Activated CD4-positive, alpha-beta T cell treated with anti-CD3 and anti-CD28 coated beads, Interleukin-2, Interleukin-6, amounts not matched to agents 100 ng/mL and 50 ng/mL, durations not matched to agents 16 hours and 8 hours (primary cell): ENCODE measurements around the gene OR2H2.

ENCODE experiments used
- DNase-seq: peaks from one replicate; pipeline ENCODE4 v3.0.0-alpha.2; 2020

Gene OR2H2

DNA sequence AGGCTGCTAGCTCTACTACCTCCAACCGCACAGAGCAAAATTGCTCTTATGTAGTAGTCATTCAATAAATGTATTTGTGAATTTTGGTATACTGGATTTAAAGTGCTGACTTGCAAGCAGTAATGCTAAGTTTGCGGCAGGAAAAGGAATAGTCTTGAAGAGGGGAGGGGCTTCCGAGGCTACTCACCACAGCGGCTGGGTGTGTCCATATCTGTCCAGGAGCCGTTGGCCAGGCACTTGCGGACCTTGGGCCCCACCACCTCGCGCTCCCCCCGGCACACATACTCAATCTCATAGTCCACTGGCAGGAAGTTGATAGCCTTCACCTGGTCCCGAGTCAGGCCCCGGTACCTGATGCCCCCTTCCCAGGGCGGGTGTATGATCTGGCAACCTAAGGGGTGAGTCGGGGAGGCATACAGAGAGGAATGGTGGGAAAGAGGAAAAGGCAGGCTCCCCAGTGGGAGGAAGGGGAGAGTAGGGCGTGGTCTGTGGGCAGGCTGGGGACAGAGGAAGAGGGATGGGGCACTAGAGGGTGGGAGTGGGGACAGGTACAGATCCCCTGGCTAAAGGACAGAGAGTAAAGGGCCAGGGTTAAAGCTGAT, 46.4 kb downstream of the OR2H2 start:
- DNase-seq, result no peak

DNA sequence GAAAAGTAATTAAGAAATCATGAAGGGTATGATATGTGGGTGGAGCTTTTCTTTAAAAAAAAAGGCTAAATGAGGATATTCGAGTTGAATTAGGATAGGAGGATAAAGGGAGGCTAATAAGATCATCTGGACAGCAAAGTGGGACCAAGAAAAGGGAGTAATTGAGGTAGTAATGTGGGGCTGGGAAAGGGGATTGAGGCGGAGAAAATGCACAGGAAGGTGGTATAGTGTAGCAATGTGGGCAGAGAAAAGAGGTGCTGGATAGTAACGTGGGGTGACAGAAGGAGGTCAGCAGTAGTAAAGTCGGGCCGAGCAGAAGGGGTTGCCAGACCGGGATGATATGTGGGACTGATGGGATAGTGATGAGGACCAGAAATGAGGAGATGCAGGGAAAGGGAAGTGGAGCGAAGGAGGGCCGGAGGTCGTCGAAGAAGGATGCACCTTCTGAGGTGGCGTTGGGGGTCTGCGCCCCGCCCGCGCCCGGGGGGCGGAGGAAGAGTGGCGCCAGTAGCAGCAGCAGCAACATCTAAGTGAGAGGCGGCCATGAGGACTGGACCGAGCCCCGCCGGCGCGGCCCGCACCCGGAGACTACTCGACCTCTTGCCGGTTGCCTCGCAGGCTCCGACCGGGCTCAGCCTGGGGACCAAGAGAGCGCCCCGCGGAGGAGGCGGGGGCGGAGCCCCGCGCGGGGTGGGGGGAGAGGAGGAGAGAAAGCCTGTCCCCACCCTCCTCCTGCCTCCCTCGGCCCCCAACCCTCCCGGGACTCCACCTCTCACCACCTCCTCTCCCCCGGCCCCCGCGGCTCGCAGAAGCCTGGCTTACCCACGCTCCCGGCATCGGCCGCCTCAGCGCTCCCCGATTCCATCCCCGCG, 47.2 kb downstream of the OR2H2 start:
- DNase-seq, result peak; percentile 49

DNA sequence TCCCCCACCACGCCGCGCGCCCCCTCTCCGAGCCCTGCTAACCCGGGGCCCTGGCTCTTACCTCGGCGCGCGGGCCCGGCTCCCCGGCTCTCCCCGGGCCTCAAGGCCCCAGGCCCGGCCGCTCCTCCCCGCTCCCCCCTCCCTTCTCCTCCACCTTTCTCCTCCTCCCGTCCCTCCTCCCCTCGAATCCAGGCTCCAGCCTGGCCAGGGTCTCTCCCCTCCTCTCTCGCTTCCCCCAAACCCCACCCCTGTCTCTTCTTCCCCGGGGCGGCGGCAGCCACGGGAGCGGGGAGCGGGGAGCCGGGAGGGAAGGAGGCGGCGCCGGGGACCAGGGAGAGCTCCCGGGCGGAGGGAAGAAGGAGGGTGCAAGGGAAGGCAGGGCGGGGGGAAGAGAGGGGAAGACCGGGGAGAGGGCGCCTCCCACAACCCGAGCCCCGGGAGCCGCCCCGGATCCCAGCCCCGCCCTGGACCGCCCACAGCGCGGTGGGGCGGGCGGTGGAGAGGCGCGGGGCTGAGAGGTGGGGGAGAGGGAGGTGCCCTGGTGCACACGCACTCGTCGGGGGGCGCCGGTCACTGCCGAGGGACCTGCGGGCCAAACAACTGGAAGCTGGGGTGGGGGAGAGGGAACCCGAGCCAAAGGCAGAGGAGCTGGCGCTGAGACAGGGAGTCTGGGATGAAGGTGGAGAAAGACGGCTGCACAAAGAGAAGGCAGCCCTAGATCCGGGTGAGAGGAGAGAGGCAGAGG, 48.0 kb downstream of the OR2H2 start, which contains the start of gene GABBR1:
GABBR1 (minus strand) TSS at position 395 of the 745 bp plus-strand sequence. CDS start 798 bp downstream, outside the sequence.
- peak; percentile 73 for DNase-seq

DNA sequence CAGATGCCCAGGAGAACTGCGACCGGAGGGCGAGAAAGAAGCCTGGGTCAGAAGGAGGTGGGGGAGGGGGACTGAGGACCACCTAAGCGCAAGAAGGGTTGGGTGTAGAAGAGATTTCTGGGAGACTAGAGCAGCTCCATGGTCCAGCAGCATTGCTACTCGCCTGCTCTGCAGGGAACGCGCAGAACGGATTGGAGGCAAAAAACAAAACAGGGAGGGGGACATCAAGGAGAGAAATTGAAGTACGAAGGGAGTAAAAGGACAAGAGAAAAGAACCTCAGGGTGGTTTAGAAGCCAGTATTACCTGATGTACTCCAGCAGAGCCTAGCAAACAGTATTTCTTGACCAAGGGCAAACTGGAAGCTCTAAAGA, 48.6 kb downstream of the OR2H2 start:
- DNase-seq, result no peak

DNA sequence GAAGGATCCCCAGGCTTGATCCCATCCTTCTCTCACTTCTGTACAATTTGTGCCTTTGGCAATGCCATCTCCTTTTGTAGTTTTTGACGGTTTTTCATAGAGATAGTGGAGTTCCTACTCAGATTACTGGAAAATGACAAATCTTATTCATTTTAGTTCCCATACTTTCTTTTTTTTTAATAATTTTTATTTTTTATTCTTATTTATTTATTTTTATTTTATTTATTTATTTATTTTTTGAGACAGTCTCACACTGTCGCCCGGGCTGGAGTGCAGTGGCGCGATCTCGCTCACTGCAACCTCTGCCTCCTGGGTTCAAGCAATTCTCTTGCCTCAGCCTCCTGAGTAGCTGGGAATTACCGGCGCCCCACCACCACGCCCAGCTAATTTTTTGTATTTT, 52.3 kb downstream of the OR2H2 start:
- no peak for DNase-seq
